Chondrocyte (in vitro differentiated cells): Measurements from ENCODE around the gene DYNLT4. TPM values are rescaled to one million over a fixed set of nuclear protein-coding genes. Genes with fewer than 3 reads are reported as not detected.

ENCODE experiments used
- DNase-seq: peaks from one replicate; pipeline ENCODE4 v3.0.0; 2021; ENCODE audit warnings: mixed read lengths, low spot score
- H3K27ac Mint-ChIP-seq: one replicate; pipeline ENCODE4 v1.8.0; 2021; ENCODE audit warnings: mild to moderate bottlenecking, moderate library complexity, mixed read lengths; ENCODE audit not compliant: unreplicated experiment
- H3K27me3 Mint-ChIP-seq: 2 replicates; pipeline ENCODE4 v1.8.0; 2021; ENCODE audit warnings: low read depth, mixed read lengths
- H3K36me3 Mint-ChIP-seq: 2 replicates; pipeline ENCODE4 v1.8.0; 2021; ENCODE audit warnings: low read depth, mixed read lengths
- H3K4me1 Mint-ChIP-seq: 2 replicates; pipeline ENCODE4 v1.8.0; 2021; ENCODE audit warnings: low read depth, mild to moderate bottlenecking, mixed read lengths
- H3K4me3 Mint-ChIP-seq: one replicate; pipeline ENCODE4 v1.8.0; 2021; ENCODE audit warnings: mild to moderate bottlenecking, moderate library complexity, mixed read lengths; ENCODE audit not compliant: unreplicated experiment
- H3K9me3 Mint-ChIP-seq: 2 replicates; pipeline ENCODE4 v1.8.0; 2021; ENCODE audit warnings: low read depth, mixed read lengths
- total RNA-seq: library from RNA; stranded (reverse); gene quantifications from 3 replicates; pipeline ENCODE4 v1.2.1, GENCODE V29; 2021
- TF ChIP-seq, protein P1 (sequence below): fragments of 200-600 bp; sonication (generic); IDR thresholded peaks from 2 replicates; pipeline ENCODE4 v1.5.0; 2021; ENCODE audit warnings: antibody characterized with exemption, mild to moderate bottlenecking, moderate library complexity

Gene DYNLT4
- total RNA-seq, 1 donor from 2014 or later, result not detected

DNA sequence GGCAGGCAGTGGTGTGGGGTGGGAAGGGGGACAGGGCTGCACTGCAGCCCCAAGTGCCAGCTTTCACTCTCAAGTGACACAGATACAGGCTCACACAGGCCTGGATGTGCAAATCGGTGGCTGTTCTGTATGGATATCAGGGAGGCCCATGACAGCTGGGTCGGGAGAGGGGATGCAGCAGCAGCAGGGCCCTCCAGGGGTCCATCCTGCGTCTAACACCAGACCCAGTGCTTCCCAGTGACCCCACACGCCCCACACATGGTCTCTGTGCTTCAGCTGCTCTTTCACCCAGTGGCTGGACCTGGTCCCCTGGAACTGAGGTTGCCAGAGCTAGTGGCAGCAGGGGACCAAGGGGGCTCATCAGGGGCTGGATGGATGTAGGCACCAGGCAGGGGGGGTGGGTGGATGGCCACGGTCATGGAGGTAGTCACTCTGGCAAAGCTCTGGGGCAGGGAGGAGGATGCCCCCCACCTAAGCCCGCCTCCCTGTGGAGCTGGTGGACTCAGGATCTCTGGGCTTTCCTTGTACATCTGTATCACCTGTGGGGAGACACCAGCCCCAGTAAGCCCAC lies 15.1 kb upstream of the DYNLT4 start:
- Mint-ChIP-seq H3K4me1 (peaks cover 32% of the 10 kb centered on the region), H3K4me3 (no peak overlapping the region)
- TF ChIP-seq, protein P1, sequence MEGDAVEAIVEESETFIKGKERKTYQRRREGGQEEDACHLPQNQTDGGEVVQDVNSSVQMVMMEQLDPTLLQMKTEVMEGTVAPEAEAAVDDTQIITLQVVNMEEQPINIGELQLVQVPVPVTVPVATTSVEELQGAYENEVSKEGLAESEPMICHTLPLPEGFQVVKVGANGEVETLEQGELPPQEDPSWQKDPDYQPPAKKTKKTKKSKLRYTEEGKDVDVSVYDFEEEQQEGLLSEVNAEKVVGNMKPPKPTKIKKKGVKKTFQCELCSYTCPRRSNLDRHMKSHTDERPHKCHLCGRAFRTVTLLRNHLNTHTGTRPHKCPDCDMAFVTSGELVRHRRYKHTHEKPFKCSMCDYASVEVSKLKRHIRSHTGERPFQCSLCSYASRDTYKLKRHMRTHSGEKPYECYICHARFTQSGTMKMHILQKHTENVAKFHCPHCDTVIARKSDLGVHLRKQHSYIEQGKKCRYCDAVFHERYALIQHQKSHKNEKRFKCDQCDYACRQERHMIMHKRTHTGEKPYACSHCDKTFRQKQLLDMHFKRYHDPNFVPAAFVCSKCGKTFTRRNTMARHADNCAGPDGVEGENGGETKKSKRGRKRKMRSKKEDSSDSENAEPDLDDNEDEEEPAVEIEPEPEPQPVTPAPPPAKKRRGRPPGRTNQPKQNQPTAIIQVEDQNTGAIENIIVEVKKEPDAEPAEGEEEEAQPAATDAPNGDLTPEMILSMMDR, result no peak

DNA sequence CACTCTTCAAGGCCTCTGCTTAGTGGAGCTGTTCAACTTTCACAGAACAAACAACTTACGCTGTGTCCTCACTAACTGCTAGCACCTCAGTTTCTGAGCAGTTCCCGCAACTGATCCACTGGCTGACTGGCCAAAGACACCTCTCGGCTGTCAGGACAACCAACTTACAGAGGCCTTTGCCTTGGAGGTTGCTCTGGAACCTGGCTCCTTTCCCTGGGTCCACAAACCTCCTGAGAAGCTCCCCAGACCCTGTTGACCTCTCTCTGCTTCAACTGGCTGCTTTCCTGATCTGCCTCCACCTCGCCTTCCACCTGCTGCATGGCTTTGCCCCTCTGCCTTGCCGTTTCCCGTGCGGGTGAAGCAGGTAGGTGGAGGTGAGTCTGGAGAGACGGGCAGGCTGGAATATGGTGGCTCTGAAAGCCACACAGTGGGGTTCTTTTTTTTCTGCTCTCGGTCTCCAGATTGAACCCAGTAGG lies 14.1 kb upstream of the DYNLT4 start:
- H3K9me3 Mint-ChIP-seq, result no peaks in the 10 kb centered on the region
- peak; percentile 66 for DNase-seq
- no peaks in the 10 kb centered on the region for H3K27me3 Mint-ChIP-seq
- no peaks in the 10 kb centered on the region for H3K36me3 Mint-ChIP-seq
- TF ChIP-seq, protein P1, result no peak
- H3K4me1 Mint-ChIP-seq, result peaks cover 32% of the 10 kb centered on the region
- H3K27ac Mint-ChIP-seq, result no peak overlapping the region
- H3K4me3 Mint-ChIP-seq, result no peak overlapping the region

More for the DNA sequence above, 15.1 kb upstream of the DYNLT4 start:
- no peaks in the 10 kb centered on the region for H3K9me3 Mint-ChIP-seq
- no peaks in the 10 kb centered on the region for H3K36me3 Mint-ChIP-seq
- peak; percentile 62 for DNase-seq
- no peaks in the 10 kb centered on the region for H3K27me3 Mint-ChIP-seq
- H3K27ac Mint-ChIP-seq, result no peak overlapping the region

DNA sequence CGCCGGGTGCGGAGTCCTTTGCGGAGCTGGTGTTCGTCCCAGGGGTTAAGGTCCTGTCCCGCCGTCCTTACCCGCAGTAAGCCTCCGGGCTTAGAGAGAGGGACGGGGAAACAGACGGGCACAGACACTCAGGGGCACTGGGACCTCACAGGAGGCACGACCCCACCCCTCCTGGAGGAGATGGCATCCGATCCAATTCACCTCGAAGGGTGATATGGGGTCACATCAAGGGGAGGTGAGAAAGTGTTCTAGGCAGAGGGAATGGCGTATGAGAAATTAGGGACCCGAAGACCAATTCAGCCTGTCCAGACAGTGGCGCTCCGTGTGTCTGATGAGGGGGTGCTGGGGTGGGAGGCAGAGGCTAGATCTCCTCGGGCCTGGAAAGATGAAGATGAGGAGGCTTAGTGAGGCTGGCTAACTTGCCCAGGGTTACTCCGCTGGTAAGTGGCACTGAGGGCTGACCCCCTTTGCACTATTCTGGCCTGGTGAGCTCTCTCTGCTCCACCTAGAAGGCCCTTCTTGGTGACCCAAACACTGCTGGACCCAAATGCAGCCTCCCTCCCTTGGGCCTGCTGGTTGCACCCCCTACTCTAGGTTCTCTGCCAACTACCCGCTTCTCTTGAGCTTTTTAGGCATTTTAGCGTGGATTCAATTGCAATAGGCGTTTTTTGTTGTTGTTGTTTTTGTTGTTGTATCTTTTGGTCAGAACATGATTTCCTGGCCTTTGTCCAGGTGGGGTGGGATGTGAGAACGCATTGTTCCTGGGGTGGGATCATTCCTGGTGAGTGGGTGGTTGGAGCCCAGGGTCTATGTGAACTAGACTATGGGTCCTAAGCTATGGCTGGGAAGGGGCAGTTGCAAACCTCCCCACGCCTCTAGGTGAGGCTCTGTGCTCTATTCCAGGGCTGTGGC lies 13.4 kb upstream of the DYNLT4 start:
- TF ChIP-seq, protein P1, result no peak
- peak; percentile 50 for DNase-seq
- peaks cover 32% of the 10 kb centered on the region for H3K4me1 Mint-ChIP-seq
- H3K4me3 Mint-ChIP-seq, result peak overlapping the region; percentile 67
- no peaks in the 10 kb centered on the region for H3K9me3 Mint-ChIP-seq
- peak overlapping the region; percentile 99 for H3K27ac Mint-ChIP-seq
- H3K36me3 Mint-ChIP-seq, result peaks cover 1% of the 10 kb centered on the region
- no peaks in the 10 kb centered on the region for H3K27me3 Mint-ChIP-seq

DNA sequence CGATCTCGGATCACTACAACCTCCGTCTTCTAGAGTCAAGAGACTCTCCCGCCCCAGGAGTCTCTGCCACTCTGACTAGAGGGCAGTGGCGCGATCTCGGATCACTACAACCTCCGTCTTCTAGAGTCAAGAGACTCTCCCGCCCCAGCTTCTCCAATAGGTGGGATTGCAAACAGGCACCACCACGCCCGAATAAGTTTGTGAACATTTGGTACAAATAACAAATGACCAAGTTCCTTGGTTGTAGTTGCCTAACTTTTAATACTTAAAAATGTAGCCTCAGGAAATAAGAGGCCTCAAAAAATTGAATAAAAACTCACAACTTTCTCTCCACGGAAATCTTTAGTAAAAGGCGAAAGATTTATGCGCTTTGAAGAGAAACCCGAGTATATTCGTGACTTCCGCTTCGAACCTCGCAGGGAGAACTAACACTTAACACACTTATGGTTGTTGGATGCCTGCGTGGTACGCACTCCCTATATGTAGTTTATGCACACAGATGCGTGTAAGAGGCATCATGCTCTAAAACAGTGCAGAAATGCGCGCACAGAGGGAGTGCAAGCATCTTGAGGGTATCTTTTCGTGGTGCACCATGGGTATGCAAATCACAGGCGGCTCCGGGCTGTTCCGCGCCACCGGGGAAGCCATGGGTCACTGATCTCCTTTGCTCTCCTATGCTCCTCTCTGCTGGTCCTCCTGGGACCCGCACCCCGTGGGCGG lies 12.6 kb upstream of the DYNLT4 start:
- no peaks in the 10 kb centered on the region for H3K9me3 Mint-ChIP-seq
- H3K4me1 Mint-ChIP-seq, result peaks cover 38% of the 10 kb centered on the region
- peak overlapping the region; percentile 67 for H3K4me3 Mint-ChIP-seq
- peaks cover 9% of the 10 kb centered on the region for H3K36me3 Mint-ChIP-seq
- H3K27me3 Mint-ChIP-seq, result no peaks in the 10 kb centered on the region
- DNase-seq, result peak; percentile 73
- TF ChIP-seq, protein P1, result peak; percentile 34
- H3K27ac Mint-ChIP-seq, result peak overlapping the region; percentile 99

DNA sequence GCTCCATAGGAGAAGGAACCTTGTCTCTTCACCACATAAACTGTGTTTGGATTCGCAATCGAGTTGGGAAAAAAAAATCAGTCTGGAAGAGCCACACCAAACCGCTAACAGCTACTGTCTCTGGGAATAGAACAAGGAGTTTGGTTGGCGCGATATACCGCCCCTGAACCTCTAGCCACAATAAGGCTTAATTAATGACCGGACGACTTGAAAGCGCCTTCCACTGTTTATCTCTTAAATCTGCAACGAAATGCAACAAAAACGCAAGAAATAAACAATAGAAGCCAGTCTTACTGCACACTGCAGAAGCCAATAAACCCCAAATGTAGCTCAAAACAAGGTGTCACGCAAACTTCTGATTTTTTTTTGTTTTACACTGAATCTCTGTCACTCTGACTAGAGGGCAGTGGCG lies 12.1 kb upstream of the DYNLT4 start:
- Mint-ChIP-seq H3K4me3 (peak overlapping the region; percentile 67), H3K27ac (peak overlapping the region; percentile 99), H3K4me1 (peaks cover 38% of the 10 kb centered on the region), H3K27me3 (no peaks in the 10 kb centered on the region), H3K36me3 (peaks cover 10% of the 10 kb centered on the region), H3K9me3 (no peaks in the 10 kb centered on the region)
- TF ChIP-seq, protein P1, result peak; percentile 58
- DNase-seq, result no peak
